GM21367 (cell line): ENCODE measurements around the gene ABRAXAS1.
A peak's percentile ranks its signal among the peaks of the same experiment; 100 is the strongest.
"Not testable (repeated sequence)": the region's sequence is repeated elsewhere in the genome, so short reads cannot be mapped to it uniquely, and the experiment has no call there.

Experiments
- ATAC-seq: cut with Tn5 transposase; IDR thresholded peaks from one replicate; pipeline ENCODE4 v1.9.1; 2021; ENCODE audit not compliant: unreplicated experiment

ABRAXAS1 gene

GRCh38 chr4:83484500-83485461 is at the start of gene ABRAXAS1:
ABRAXAS1 (minus strand) TSS chr4:83485100; CDS start chr4:83485072, 28 bp downstream.
- ATAC-seq, result peak; percentile 94

GRCh38 chr4:83527671-83528070 is 42.8 kb upstream of the ABRAXAS1 start:
- ATAC-seq, result no peak

- no peak for ATAC-seq
Observed at GRCh38 chr4:83522239-83522638, 37.3 kb upstream of the ABRAXAS1 start.

- no peak for ATAC-seq
Observed at GRCh38 chr4:83516042-83516772, 31.3 kb upstream of the ABRAXAS1 start.

- ATAC-seq, result no peak
Observed at GRCh38 chr4:83510442-83510841, 25.5 kb upstream of the ABRAXAS1 start.

GRCh38 chr4:83509156-83509585 is 24.3 kb upstream of the ABRAXAS1 start:
- ATAC-seq, result not testable (repeated sequence)

GRCh38 chr4:83504996-83505395 is 20.1 kb upstream of the ABRAXAS1 start:
- ATAC-seq, result no peak

- ATAC-seq, result no peak
Observed at GRCh38 chr4:83504503-83504902, 19.6 kb upstream of the ABRAXAS1 start.

GRCh38 chr4:83503974-83504373 is 19.1 kb upstream of the ABRAXAS1 start:
- ATAC-seq, result no peak

GRCh38 chr4:83501671-83502070 is 16.8 kb upstream of the ABRAXAS1 start:
- ATAC-seq, result not testable (repeated sequence)

- ATAC-seq, result no peak
Observed at GRCh38 chr4:83498187-83498586, 13.3 kb upstream of the ABRAXAS1 start.

GRCh38 chr4:83496085-83496917 is 11.4 kb upstream of the ABRAXAS1 start:
- not testable (repeated sequence) for ATAC-seq

GRCh38 chr4:83490876-83491450 is 6.1 kb upstream of the ABRAXAS1 start:
- ATAC-seq, result peak; percentile 72

GRCh38 chr4:83489711-83490326 is 4.9 kb upstream of the ABRAXAS1 start:
- ATAC-seq, result no peak

- no peak for ATAC-seq
Observed at GRCh38 chr4:83486457-83487129, 1.7 kb upstream of the ABRAXAS1 start.

GRCh38 chr4:83473966-83474365 is 10.9 kb downstream of the ABRAXAS1 start:
- no peak for ATAC-seq

GRCh38 chr4:83473423-83473822 is 11.5 kb downstream of the ABRAXAS1 start:
- ATAC-seq, result no peak

GRCh38 chr4:83456184-83456501 is 28.8 kb downstream of the ABRAXAS1 start:
- no peak for ATAC-seq

GRCh38 chr4:83455281-83456183 is 29.4 kb downstream of the ABRAXAS1 start, which contains the start of the genes HELQ and MRPS18C:
HELQ (minus strand) TSS chr4:83455823; CDS start chr4:83455693, 130 bp downstream.
MRPS18C (plus strand) TSS chr4:83456058; CDS start chr4:83456078, 20 bp downstream.
- peak; percentile 94 for ATAC-seq
